ENCODE data around the gene ZNF540.

DNA sequence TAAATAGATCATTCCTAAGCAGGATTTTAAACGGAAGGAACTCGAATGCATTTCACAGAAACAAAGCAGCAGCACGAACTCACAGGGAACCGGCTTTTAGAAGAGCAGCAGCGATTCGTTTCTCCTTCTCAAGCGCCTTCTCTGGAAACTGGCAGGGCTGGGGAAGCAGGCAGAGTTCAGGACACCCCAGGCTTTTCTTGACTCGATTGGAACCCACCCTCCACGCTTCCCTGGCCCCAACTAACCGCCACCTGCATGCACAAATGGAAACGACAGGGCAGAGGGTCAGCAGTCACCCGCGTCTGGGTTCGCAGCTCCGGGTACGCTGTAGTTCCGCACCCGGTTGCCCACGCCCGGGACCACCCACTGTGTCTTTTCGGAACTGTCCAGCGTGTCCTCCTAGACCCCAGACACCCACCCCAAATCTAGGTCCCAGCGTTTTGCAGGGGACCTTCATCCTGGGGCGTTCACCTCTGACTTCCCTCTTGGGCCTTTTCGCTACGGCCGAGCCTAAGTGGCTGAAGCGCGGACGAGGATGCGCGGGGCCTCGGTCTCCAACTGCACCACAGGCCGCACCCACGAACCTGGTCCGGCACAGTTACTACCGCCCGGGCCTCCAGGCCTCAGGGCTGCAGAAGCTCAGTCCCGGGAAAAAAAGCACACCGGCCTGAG lies 60.1 kb downstream of the ZNF540 start:
- TF ChIP-seq CTCF (IDR thresholded peaks at IDR 0.05; ENCODE audit: insufficient read depth, low read length) (no peak), POLR2AphosphoS5 (IDR thresholded peaks at IDR 0.05; ENCODE audit: low read depth) (no peak), GABPA (IDR thresholded peaks at IDR 0.05; ENCODE audit: low read depth) (no peak)
